Right renal pelvis (tissue), 4 donors: ENCODE measurements around the gene ZNF467. TPM values are rescaled to one million over a fixed set of nuclear protein-coding genes. Genes with fewer than 3 reads are reported as not detected.

Experiments
- DNase-seq, 4 donors: peaks; one replicate each; pipeline ENCODE4 v3.0.0-alpha.2; 2013; ENCODE audit warnings: low read depth in 4 of 4, low spot score in 3 of 4, missing footprints in 1 of 4
- polyA plus RNA-seq, 4 donors: library from polyadenylated mRNA; unstranded; fragments of 120-200 nt; gene quantifications; one replicate each; pipeline ENCODE4 v1.2.1, GENCODE V29; 2013; ENCODE audit not compliant: insufficient read length in 4 of 4

ZNF467 gene
- polyA plus RNA-seq, 4 donors = 25.5 to 42.4 (median 29.9) TPM

DNA sequence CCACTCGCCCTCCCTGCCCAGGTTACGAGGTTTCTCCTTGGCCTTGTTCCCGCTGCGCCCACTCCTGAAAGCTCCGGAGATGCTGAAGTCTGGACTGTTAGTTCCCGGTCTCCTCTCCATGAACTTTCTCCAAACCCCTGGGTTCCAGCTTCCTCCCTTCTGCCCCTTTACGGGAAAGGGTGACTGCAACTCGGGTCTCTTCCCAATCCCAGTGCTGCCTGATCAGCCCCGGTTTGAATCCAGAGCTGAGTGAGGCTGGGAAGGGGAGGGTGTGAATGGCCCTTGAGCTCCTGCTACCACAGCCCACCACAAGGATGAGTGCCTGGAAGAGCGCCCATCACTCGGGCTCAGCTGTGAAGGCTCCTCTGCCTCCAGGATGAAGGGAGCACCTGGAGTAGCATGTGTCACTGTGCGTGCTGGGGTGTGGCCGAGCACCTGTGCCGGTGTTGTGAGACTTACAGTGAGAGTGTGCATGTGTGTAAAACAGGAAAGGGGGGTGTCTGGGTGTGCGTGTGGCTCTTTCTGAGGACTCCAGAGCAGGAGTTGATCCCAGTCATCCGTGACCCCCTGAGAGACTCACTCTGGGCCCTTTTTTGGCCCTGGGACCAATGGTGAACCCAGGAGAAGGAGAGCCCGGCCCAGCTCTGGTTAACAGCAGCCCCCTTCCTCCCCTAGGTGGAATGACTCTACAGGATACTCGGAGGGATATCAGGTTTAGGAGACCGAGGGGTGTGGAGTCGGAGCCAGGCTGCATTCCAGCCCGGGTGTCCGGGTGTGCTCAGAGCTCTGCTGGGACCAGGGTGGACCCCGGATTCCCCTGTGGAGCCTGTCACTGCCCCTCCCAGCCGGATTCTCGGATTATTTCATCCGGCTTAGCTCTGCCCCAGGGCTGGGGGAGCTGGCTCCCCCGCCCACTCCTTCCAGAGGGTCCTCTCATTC, 1.1 kb upstream of the ZNF467 start:
- no peak for DNase-seq

- DNase-seq = no peak
These were observed 393 bp downstream of the ZNF467 start for GRCh38 chr7:149772956-149773434.

- DNase-seq = no peak
These were observed 990 bp downstream of the ZNF467 start for GRCh38 chr7:149772241-149772955.

DNA sequence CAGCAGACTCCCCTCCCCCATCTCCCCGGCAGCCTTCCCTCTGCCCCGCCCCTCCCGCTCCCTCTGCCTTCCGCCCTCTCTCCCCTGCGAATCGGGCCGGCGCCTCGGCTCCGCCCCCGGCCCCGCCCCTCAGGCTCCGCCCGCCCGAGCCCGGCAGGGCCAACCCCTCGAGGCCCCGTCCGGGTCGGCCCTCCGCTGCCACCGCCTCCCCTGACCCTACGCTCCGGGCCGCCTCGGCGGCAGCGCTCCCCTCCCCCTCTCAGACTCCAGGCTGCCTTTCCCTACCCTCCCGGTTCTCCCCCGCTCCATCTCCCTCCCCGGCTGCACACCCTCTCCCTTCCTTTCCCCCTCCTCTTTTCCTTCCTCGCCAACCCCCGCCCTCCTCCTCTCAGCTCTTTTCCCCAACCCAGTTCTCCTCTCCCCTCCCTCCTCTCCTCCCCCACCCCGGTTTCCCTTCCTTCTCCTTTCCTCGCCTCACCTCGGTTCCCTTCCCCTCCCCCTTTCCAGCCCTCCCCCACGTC, 1.6 kb downstream of the ZNF467 start:
- DNase-seq = peak; percentile 87 to 93 (median 91)

- no peak for DNase-seq
These were observed 2.4 kb downstream of the ZNF467 start for GRCh38 chr7:149770728-149771636.

- no peak for DNase-seq
These were observed 3.5 kb downstream of the ZNF467 start for GRCh38 chr7:149769915-149770314.

- no peak for DNase-seq
These were observed 4.5 kb downstream of the ZNF467 start for GRCh38 chr7:149768931-149769330.

DNA sequence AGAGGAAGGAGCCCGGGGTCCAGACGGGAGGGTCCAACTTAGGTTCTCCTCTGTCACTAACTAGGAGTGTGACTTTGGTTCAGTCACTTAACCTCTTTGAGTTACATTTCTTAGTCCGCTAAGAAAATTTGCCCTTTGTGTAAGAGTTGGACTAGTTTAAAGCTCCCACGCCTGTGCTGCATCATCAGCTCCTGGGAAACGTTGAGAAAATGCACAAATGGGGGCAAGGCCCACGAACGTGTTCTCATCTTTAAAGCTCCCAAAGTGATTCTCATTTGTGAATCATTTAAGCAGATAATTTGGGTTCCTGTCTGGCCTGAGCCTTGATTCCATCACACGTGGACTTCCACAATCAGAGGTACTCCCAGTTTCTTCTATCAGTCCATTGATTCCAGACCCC, 6.3 kb downstream of the ZNF467 start:
- DNase-seq = no peak

- no peak for DNase-seq
These were observed 7.2 kb downstream of the ZNF467 start for GRCh38 chr7:149766135-149766675.

DNA sequence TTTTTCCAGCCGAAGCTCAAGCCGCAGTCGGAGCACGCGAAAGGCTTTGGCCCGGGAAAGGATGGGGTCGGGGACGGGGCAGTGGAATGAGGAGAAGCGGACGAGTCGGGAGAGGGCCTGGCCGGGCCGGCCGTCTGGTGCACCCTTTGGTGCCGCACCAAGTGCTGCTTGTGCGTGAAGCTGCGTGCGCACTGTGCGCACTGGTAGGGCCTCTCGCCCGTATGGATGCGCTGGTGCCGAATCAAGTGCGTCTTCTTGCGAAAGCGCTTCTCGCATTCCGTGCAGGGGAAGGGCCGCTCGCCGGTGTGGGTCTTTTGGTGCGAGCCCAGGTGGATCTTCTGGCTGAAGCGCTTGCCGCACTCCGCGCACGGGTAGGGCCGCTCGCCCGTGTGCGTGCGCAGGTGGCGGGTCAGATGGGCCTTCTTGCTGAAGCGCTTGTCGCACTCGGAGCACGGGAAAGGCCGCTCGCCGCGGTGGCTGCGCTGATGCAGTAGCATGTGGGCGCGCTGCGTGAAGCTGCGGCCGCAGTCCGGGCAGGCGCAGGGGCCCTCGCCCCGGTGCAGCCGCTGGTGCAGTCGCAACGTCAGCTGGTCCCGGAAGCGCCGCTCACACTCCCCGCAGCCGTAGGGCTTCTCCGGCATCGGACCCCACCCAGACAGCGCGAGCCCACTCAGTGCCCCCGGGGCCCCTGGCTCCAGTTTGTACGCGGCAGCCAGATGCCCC, 7.8 kb downstream of the ZNF467 start:
- DNase-seq = no peak

- no peak for DNase-seq
These were observed 8.6 kb downstream of the ZNF467 start for GRCh38 chr7:149764481-149765398.

- DNase-seq = no peak
These were observed 9.7 kb downstream of the ZNF467 start for GRCh38 chr7:149763563-149764240.

GRCh38 chr7:149762610-149763009, 10.8 kb downstream of the ZNF467 start:
- no peak for DNase-seq

DNA sequence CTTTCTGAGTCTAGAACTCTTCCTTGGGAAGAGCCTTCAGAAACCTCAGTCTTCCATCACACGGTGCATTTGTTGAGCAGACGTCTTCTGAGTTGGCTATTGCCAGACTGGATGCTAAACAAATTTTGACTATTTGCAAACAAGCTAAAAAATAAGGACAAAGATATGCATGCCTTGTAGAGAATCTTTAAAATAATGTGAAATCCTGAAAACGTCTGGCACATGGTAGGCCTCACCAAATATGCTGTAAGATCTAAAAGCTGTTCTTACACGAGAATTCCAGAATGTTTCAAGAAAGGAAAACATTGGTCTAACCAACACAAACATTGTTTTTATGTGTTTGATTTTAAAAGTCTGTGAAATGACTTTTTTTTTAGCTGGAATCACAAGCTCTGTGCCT, 11.3 kb downstream of the ZNF467 start:
- DNase-seq = no peak

GRCh38 chr7:149761307-149761706, 12.1 kb downstream of the ZNF467 start:
- DNase-seq = no peak

- no peak for DNase-seq
These were observed 12.8 kb downstream of the ZNF467 start for GRCh38 chr7:149760538-149760937.

- no peak for DNase-seq
These were observed 14.1 kb downstream of the ZNF467 start for GRCh38 chr7:149759093-149759860.
